ENCODE results near the gene UBE4B.

GRCh38 chr1:9989773-9990172 lies 43.0 kb upstream of the UBE4B start:
- TF ChIP-seq POLR2A (IDR thresholded peaks at IDR 0.05; ENCODE audit: low read depth, low read length) (no peak), BHLHE40 (IDR thresholded peaks at IDR 0.05; ENCODE audit: low read depth, low read length) (no peak), CTCF (conservative IDR thresholded peaks at IDR 0.05; ENCODE audit: low read depth, low read length) (no peak), USF2 (IDR thresholded peaks at IDR 0.05; ENCODE audit: low read depth, low read length) (no peak), MAZ (IDR thresholded peaks at IDR 0.05; ENCODE audit: borderline replicate concordance, low read depth, low read length) (no peak), MXI1 (IDR thresholded peaks at IDR 0.05; ENCODE audit: borderline replicate concordance, low read depth, low read length) (no peak), ELK1 (IDR thresholded peaks at IDR 0.05; ENCODE audit: borderline replicate concordance, low read depth, low read length) (no peak), RAD21 (IDR thresholded peaks at IDR 0.05; ENCODE audit: low read length) (no peak), CEBPB (IDR thresholded peaks at IDR 0.05; ENCODE audit: low read depth, low read length) (no peak), MAFK (IDR thresholded peaks at IDR 0.05; ENCODE audit: low read depth, low read length) (no peak), RFX5 (IDR thresholded peaks at IDR 0.05; ENCODE audit: low read depth, low read length) (no peak), CHD1 (IDR thresholded peaks at IDR 0.05; ENCODE audit: low read depth, low read length) (no peak), FOS (IDR thresholded peaks at IDR 0.05; ENCODE audit: low read depth, low read length) (no peak), RCOR1 (IDR thresholded peaks at IDR 0.05; ENCODE audit: insufficient replicate concordance, low read length) (no peak)
